H54 (cell line): ENCODE results near the gene BCAS3.

Experiments
- DNase-seq: peaks from one replicate; pipeline ENCODE4 v3.0.0; 2011; ENCODE audit warnings: low spot score, mixed read lengths; ENCODE audit not compliant: insufficient read length
- FAIRE-seq: peaks from 3 replicates; lab custom pipeline; 2011; peaks lifted over from hg19 to GRCh38; lab: Jason Lieb, UNC
- POLR2A ChIP-seq: IDR thresholded peaks from 2 replicates; pipeline ENCODE4 v1.6.1; 2011; ENCODE audit warnings: low read depth, mild to moderate bottlenecking, low read length

BCAS3 gene

DNA sequence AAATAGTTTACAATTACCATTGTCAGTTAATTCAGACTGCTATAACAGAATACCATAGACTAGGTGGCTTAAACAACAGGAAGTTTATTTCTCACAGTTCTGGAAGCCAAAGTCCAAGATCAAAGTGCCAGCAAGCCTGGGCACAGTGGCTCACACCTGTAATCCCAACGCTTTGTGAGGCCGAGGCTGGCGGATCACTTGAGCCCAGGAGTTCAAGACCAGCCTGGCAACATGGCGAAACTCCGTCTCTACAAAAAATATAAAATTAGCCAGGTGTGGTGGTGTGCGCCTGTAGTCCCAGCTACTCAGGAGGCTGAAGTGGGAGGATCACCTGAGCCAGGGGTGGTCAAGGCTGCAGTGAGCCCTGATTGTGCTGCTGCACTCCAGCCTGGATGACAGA lies 650.7 kb downstream of the BCAS3 start:
- no peak for FAIRE-seq
- no peak for DNase-seq
- TF ChIP-seq POLR2A = no peak

GRCh38 chr17:61330174-61331150 lies 652.8 kb downstream of the BCAS3 start:
- DNase-seq (no peak), FAIRE-seq (no peak)

DNA sequence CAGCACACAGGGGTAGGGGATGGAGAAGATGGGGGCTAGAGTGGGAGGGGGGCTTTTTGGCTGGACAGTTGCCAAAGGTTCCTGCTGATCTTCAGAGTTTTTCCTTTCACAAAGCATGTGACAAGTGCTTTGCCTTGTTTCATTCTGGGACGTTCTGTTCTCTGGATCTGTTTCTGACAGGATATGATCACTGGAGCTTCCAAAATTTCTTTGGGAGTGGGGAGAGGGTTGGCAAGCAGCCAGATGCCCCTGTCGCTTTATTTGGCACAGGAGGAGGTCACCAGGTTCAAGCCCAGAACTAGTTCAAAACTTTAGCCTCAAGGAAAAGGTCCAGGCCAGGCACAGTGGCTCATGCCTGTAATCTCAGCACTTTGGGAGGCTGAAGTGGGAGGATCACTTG lies 653.5 kb downstream of the BCAS3 start:
- FAIRE-seq = no peak
- TF ChIP-seq POLR2A = no peak
- no peak for DNase-seq

More at GRCh38 chr17:61330174-61331150, 652.8 kb downstream of the BCAS3 start:
- no peak for TF ChIP-seq POLR2A

DNA sequence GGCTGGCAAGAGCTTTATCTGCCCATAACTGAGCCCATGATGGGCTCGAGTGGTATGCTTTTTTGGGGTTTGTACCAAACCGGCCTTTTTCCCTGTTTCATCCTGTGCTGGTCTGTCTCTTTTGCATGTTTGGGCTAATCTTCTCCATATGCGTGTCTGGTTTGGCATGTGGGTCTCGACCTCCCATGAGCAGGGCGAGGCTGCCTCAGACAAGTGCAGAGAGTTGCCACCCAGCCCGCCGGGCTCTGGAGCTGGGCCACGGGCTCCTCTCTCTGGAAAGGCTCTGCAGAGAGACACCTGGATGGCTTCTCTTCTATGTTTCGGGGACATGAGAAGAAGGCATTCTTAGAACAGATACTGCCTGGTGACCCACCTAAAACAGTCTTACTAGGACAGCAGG lies 654.2 kb downstream of the BCAS3 start:
- DNase-seq (no peak), FAIRE-seq (no peak)

DNA sequence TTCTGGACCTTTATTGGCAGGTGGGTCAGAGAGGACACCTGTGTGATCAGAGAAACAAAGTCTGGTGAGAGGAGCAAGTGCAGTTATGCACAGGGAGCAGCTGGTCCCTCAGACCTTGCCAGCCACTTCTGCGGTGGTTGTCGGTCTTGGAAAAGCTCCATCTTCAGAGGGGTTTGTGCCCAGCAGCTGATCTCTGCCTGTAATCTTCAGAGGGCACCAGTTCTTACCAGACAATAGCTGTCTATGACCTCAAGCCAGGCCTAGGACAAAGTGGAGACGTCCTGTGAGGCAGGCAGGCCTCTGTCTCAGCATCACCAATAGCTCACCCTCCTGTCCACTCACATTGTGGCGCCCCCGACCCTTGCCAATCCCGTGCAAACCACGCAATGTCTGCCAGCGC lies 655.5 kb downstream of the BCAS3 start:
- DNase-seq (no peak), FAIRE-seq (no peak)
- no peak for TF ChIP-seq POLR2A

More for the DNA sequence above, 654.2 kb downstream of the BCAS3 start:
- TF ChIP-seq POLR2A = no peak

- TF ChIP-seq POLR2A = no peak
- DNase-seq = no peak
- no peak for FAIRE-seq
Measured at GRCh38 chr17:61334673-61335072, 657.0 kb downstream of the BCAS3 start.

GRCh38 chr17:61335105-61335844 lies 657.6 kb downstream of the BCAS3 start:
- DNase-seq = no peak
- no peak for FAIRE-seq
- TF ChIP-seq POLR2A = no peak

- no peak for TF ChIP-seq POLR2A
- FAIRE-seq (no peak), DNase-seq (no peak)
Measured at GRCh38 chr17:61335845-61336655, 658.4 kb downstream of the BCAS3 start.

DNA sequence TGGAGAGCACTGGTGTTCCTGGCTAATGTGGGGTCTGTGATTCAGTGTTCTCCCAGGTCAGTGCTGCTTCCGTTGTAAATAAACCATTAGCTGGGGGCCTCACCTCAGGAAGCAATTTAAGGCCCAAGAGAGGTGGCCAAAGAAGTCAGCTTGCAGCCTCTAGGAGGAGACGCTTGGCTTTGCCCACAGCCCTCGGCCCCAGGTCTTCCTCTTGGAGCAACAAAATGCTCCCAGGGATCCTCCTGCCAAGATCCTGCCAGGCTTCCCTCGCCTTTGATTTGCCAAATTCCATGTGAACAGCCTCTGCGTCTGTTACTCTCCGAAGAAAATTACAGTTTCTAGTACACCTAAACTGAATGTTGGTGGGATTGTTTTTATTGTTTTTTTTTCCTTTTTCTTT lies 659.6 kb downstream of the BCAS3 start:
- no peak for FAIRE-seq

DNA sequence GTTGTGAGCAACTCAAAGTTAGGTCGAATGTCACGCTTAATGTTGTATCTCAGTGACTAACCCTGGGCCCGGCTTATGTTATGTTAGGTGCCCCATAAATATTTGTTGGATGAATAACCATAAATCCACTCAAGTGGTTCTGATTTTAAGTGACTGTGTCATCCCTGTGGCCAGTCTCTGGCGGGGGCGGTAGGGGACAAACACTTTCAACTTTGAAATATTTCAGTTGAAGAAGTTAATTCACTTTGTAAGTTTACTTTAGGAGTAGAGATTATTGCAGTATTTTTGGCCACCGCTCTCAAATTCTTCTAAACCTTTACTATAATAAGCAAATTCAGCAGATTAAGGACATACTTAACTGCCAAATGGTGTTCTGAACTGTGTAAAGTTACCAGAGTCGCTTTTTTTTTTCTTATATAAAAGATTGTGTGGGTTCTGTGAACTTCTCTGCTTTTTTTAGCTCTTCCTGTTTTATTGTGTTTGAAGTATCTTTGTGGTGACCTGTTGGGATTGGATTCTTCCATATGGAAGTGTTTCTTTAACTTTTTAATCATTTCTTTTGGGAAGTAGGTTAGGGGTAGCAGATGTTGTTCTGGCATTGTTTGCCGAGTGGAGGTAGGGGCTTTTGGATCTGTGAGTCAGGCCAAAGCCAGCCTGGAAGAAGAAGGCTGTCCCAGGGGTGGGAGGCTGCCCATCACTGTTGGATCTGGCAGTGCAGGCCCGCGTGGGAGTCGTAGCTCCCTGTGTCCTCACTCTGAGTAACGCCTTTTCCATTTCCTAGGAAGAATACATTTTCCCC lies 660.5 kb downstream of the BCAS3 start:
- FAIRE-seq (no peak), DNase-seq (peak; percentile 73)
- no peak for TF ChIP-seq POLR2A

More for the DNA sequence above, 659.6 kb downstream of the BCAS3 start:
- no peak for TF ChIP-seq POLR2A
- DNase-seq = no peak

DNA sequence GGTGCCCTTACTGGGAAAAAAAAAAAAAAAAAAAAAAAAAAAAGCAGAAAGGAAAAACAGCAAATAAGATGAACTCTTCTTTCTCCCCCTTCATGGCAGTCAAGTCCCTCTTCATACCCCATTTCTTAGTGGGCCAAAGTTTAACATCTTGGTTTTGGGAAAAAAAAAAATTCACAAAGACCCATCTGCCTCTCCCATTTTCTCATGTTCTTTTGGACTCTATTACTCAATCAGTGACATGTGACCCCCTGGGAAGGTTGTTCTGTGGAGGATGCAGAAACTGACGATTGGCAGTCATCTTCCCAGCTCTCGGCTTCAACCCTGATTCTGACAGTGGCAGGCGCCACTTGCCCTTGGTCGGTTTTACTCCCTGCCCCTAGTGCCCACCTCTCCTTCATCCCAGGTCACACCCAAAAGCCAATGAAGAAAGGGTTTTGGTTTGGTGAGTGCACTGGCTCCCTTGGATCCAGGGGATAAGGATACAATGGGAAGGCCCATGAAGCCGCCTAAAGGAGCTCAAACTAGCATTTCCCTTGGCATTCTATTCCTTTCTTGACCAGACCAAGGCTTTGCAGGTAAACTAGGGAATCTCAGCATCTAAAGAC lies 661.3 kb downstream of the BCAS3 start:
- DNase-seq (no peak), FAIRE-seq (no peak)
- TF ChIP-seq POLR2A = no peak

DNA sequence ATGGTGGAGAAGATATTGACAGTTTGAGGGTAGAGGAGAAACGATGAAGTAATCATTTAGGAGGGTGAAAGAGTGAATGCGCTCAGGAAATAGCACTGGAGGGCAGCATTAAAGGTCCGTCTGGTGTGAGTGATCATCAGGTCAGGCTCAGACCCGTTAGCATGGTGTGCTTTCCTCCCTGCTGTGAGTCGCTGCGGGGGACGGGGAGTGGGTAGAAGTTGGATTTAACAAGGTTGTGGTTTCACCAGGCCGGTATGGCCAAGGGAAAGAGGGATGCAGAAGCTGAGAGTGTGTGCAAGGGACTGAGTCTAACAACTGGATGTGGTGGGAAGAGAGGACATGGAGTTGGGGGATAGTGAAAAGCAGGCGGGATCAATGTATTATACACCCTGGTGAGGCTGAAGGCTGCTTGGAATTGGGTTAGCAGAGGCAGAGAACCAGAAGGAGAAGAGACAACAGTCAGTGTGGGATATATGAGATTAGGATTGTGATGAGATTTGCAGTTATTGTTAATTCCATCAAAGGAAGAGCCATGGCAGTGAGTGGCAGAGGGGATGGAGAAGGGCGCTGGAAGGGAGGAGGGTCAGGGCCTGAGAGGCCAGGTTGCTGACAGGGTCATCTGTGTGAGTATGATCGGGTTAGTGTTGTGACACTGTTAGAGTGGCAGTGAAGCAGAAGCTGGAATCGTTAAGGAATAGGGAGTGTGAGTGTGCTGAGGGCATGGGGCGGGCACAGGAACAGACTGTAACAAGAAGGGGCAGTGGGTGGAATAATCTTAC lies 663.0 kb downstream of the BCAS3 start:
- no peak for TF ChIP-seq POLR2A
- DNase-seq = no peak
- FAIRE-seq = no peak

DNA sequence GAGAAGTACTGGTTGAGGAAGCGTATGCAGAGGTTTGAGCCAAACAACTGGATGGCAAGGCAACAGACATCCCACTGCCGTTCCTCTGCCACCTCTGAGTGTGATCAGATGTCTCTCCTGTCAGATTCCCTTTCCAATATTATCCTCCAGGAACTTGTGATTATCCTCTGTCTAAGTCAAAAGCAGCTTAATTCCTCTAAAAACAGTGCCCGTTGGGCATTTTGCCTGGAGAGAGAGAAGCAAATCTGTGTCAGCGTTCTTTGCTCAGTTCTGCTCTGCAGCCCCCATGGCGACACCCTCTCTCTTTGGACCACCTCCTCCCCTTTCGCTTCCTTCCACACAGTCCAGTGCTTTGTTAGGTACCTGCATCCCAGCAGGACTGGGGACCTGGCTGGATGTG lies 665.9 kb downstream of the BCAS3 start:
- no peak for FAIRE-seq
- TF ChIP-seq POLR2A = no peak
- no peak for DNase-seq
